ENCODE results near the gene AGR2. TPM values are rescaled to one million over a fixed set of nuclear protein-coding genes. Genes with fewer than 3 reads are reported as not detected.

AGR2 gene
- total RNA-seq, 1 experiment from 2014 or later, result 0.93 TPM

DNA sequence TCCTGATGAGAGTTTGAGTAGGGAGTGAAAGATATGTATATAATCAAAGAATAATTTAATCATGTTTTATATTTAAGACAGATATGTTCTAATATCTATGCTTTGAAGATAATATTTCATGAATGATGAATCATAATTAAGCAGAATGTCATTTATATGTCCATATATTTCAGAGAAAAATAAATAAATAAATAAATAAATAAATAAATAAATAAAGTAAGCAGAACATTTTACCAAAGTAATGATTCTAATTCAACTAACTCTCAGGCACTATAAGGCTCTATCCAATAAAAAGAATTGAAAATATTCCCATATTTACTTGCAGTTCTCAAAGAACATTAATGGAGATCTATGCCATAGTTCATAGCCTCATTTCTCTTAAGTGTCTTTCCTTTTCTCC lies 40.9 kb upstream of the AGR2 start:
- DNase-seq (ENCODE audit: low read depth, low spot score) (no peak), ATAC-seq (no peak)
- Histone ChIP-seq H3K36me3 (ENCODE audit: control insufficient read depth in 1 of 2, insufficient read depth in 2 of 2, low read length in 2 of 2) (no peaks in the 10 kb centered on the region), H3K4me1 (ENCODE audit: control insufficient read depth in 1 of 2, insufficient read depth in 2 of 2, low read length in 2 of 2) (peaks cover 3 to 6% of the 10 kb centered on the region in 2 experiments; a peak in 2 of 4 replicates), H2AFZ (ENCODE audit: low read depth, low read length, poor library complexity, severe bottlenecking) (no peak overlapping the region), H3K9me2 (ENCODE audit: insufficient read depth) (no peaks in the 10 kb centered on the region; the same call in 1 of the 2 replicates), H3K9ac (ENCODE audit: low read length) (no peak overlapping the region), H3K4me2 (ENCODE audit: low read length) (no peak overlapping the region), H3K79me2 (ENCODE audit: insufficient read depth, low read length) (no peaks in the 10 kb centered on the region), H3K27me3 (ENCODE audit: insufficient read depth, low read length) (no peaks in the 10 kb centered on the region), H4K20me1 (ENCODE audit: insufficient read depth) (no peaks in the 10 kb centered on the region), H3K9me3 (ENCODE audit: control insufficient read depth in 1 of 2, insufficient read depth in 1 of 2, low read depth in 1 of 2, low read length in 2 of 2) (no peaks in the 10 kb centered on the region), H3K4me3 (replicated peaks in 1 of 2; ENCODE audit: low read depth in 1 of 2, low read length in 2 of 2) (no peak overlapping the region), H3K27ac (ENCODE audit: low read depth, low read length) (no peak overlapping the region)
- POLR2A ChIA-PET, result no interaction called here
- RAD21 ChIA-PET (ENCODE audit: low non-redundant PET in 1 of 2, low total read pairs in 2 of 2, uncharacterized antibody in 2 of 2, unreplicated experiment in 2 of 2), result no interaction called here
- no TSS peak for BruUV-seq (replicated peaks)
- CTCF ChIA-PET, result no interaction called here
- intact Hi-C loops (cut with micrococcal nuclease), result no loop called here
- TF ChIP-seq, protein P1, sequence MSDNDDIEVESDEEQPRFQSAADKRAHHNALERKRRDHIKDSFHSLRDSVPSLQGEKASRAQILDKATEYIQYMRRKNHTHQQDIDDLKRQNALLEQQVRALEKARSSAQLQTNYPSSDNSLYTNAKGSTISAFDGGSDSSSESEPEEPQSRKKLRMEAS (IDR thresholded peaks at IDR 0.05), result no peak
- TF ChIP-seq ZFX (IDR thresholded peaks at IDR 0.05) (no peak), POLR2A (IDR thresholded peaks at IDR 0.05; ENCODE audit: borderline replicate concordance, extremely low read depth, insufficient read depth, insufficient read length) (no peak), RAD21 (IDR thresholded peaks at IDR 0.05; ENCODE audit: low read depth) (no peak), EZH2phosphoT487 (IDR thresholded peaks at IDR 0.05; ENCODE audit: borderline replicate concordance) (no peak), FOSL1 (IDR thresholded peaks at IDR 0.05; ENCODE audit: low read depth) (no peak), TCF7L2 (IDR thresholded peaks at IDR 0.05; ENCODE audit: borderline replicate concordance, extremely low read depth, insufficient read depth, insufficient read length) (no peak), ELF1 (IDR thresholded peaks at IDR 0.05; ENCODE audit: borderline replicate concordance, low read depth) (no peak), CBX3 (IDR thresholded peaks at IDR 0.05; ENCODE audit: low read depth) (no peak), EZH2 (IDR thresholded peaks at IDR 0.05) (no peak), CTCF (IDR thresholded peaks at IDR 0.05 in 2 of 3, conservative IDR thresholded peaks at IDR 0.05 in 1 of 3; ENCODE audit: borderline replicate concordance in 1 of 3, insufficient read depth in 1 of 3, low read depth in 2 of 3, low read length in 2 of 3) (no peak), EGR1 (IDR thresholded peaks at IDR 0.05; ENCODE audit: low read depth) (no peak), JUND (IDR thresholded peaks at IDR 0.05) (no peak), SRF (IDR thresholded peaks at IDR 0.05; ENCODE audit: low read depth) (no peak), ZBTB33 (IDR thresholded peaks at IDR 0.05; ENCODE audit: extremely low read depth, insufficient replicate concordance, low read length) (no peak), YY1 (IDR thresholded peaks at IDR 0.05; ENCODE audit: extremely low read depth, insufficient replicate concordance, low read depth, low read length) (no peak), SIN3A (IDR thresholded peaks at IDR 0.05; ENCODE audit: low read depth) (no peak)
- TF ChIP-seq, protein P2, sequence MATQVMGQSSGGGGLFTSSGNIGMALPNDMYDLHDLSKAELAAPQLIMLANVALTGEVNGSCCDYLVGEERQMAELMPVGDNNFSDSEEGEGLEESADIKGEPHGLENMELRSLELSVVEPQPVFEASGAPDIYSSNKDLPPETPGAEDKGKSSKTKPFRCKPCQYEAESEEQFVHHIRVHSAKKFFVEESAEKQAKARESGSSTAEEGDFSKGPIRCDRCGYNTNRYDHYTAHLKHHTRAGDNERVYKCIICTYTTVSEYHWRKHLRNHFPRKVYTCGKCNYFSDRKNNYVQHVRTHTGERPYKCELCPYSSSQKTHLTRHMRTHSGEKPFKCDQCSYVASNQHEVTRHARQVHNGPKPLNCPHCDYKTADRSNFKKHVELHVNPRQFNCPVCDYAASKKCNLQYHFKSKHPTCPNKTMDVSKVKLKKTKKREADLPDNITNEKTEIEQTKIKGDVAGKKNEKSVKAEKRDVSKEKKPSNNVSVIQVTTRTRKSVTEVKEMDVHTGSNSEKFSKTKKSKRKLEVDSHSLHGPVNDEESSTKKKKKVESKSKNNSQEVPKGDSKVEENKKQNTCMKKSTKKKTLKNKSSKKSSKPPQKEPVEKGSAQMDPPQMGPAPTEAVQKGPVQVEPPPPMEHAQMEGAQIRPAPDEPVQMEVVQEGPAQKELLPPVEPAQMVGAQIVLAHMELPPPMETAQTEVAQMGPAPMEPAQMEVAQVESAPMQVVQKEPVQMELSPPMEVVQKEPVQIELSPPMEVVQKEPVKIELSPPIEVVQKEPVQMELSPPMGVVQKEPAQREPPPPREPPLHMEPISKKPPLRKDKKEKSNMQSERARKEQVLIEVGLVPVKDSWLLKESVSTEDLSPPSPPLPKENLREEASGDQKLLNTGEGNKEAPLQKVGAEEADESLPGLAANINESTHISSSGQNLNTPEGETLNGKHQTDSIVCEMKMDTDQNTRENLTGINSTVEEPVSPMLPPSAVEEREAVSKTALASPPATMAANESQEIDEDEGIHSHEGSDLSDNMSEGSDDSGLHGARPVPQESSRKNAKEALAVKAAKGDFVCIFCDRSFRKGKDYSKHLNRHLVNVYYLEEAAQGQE (IDR thresholded peaks at IDR 0.05; ENCODE audit: low read depth), result no peak
